Large intestine (tissue), 3 donors: ENCODE measurements around the gene GDPD5. TPM values are rescaled to one million over a fixed set of nuclear protein-coding genes. Genes with fewer than 3 reads are reported as not detected.

ENCODE experiments used
- DNase-seq, 2 donors: peaks; one replicate each; pipeline versions ENCODE4 v3.0.0 to v3.0.0-alpha.2; 2013
- H3K27ac ChIP-seq: one replicate; pipeline ENCODE4 v1.5.1; 2013; ENCODE audit warnings: low read length
- H3K27me3 ChIP-seq: 2 replicates; pipeline ENCODE4 v1.6.1; 2013; ENCODE audit warnings: low read length; ENCODE audit not compliant: control insufficient read depth, insufficient read depth
- H3K36me3 ChIP-seq: 2 replicates; pipeline ENCODE4 v1.6.1; 2013; ENCODE audit warnings: low read length; ENCODE audit not compliant: control insufficient read depth, insufficient read depth
- H3K4me1 ChIP-seq: one replicate; pipeline ENCODE4 v1.6.1; 2013; ENCODE audit warnings: low read length; ENCODE audit not compliant: control insufficient read depth, insufficient read depth
- H3K4me3 ChIP-seq: one replicate; pipeline ENCODE4 v1.5.1; 2013; ENCODE audit warnings: low read length
- H3K9me3 ChIP-seq: one replicate; pipeline ENCODE4 v1.6.1; 2013; ENCODE audit warnings: mild to moderate bottlenecking, low read depth, low read length, moderate library complexity; ENCODE audit not compliant: control insufficient read depth
- WGBS: methylation state at CpG from one replicate; pipeline ENCODE4 v1.1.5; 2013; ENCODE audit warnings: low lambda C conversion rate; ENCODE audit not compliant: insufficient coverage; 5-methylcytosine and 5-hydroxymethylcytosine counted together
- polyA plus RNA-seq: library from polyadenylated mRNA; unstranded; fragments of 120-200 nt; gene quantifications from one replicate; pipeline ENCODE4 v1.2.1, GENCODE V29; 2013

GDPD5 gene
- polyA plus RNA-seq, 1 donor = 71.7 TPM

DNA sequence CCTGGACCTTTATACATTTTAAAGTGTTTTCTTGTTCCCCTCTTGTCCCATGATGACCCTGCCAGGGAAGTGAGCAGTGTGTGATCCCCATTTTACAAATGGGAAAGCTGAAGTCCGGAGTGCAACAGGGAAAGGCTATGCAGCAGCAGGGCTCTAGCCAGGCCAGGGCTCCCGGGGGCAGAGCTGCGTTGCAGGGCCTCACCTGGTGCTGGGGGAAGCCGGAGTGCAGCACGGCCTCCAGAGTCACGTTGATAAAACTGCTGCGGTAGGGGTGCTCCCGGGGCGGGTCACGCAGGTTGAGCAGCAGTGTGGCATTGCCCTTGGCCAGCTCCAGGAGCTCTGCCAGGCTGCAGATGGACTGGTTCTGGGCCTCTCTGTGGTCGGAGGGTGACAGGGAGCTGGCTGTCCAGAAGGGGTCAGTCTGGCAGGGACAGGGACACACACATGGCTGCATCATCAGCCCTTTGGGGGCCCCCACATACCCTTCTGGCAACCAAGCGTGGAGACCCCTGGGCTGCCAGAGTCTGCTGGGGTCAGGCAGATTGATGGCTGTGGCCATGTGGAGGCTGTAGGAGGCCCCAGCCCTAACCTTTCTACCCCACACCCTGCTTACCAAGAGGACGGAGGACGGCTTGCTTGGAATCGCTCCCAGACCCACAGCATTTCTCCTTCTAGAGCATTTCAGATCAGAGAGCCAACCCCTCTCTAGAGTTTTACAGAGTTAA, 83.4 kb downstream of the GDPD5 start:
- H3K9me3 ChIP-seq = no peaks in the 10 kb centered on the region
- peaks cover 52% of the 10 kb centered on the region for H3K36me3 ChIP-seq
- no peaks in the 10 kb centered on the region for H3K27me3 ChIP-seq
- WGBS = no CpG with 5 or more reads among the region's 15 CpGs
- no peak for DNase-seq
- H3K4me1 ChIP-seq = no peaks in the 10 kb centered on the region
- no peak overlapping the region for H3K4me3 ChIP-seq
- no peak overlapping the region for H3K27ac ChIP-seq

DNA sequence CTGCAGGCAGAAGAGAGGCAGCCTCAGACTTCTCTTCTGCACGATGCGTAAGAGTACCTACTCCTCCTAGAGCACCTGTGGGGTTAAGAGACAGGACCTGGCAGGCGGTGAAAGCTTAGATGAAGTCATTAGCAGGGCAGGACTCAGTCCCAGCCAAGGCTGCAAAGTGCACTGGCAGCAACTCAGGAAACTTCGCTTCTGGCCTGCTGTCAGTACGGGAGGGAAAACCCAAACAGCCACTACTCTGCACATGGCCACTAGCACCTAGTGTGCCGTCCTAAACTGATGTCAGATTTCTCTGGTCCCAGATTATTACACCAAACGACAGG, 84.0 kb downstream of the GDPD5 start:
- no peaks in the 10 kb centered on the region for H3K4me1 ChIP-seq
- DNase-seq = no peak
- H3K9me3 ChIP-seq = no peaks in the 10 kb centered on the region
- peaks cover 58% of the 10 kb centered on the region for H3K36me3 ChIP-seq
- no peaks in the 10 kb centered on the region for H3K27me3 ChIP-seq
- no peak overlapping the region for H3K4me3 ChIP-seq
- no CpG with 5 or more reads among the region's 7 CpGs for WGBS
- H3K27ac ChIP-seq = no peak overlapping the region

GRCh38 chr11:75440960-75441803, 84.6 kb downstream of the GDPD5 start:
- Histone ChIP-seq H3K4me3 (no peak overlapping the region), H3K4me1 (no peaks in the 10 kb centered on the region), H3K9me3 (no peaks in the 10 kb centered on the region), H3K27me3 (no peaks in the 10 kb centered on the region), H3K36me3 (peaks cover 59% of the 10 kb centered on the region), H3K27ac (no peak overlapping the region)
- DNase-seq = no peak
- WGBS = no CpG with 5 or more reads among the region's 27 CpGs

GRCh38 chr11:75439495-75440120, 86.1 kb downstream of the GDPD5 start:
- H3K4me3 ChIP-seq = no peak overlapping the region
- no peaks in the 10 kb centered on the region for H3K4me1 ChIP-seq
- WGBS = no CpG with 5 or more reads among the region's 13 CpGs
- H3K27me3 ChIP-seq = no peaks in the 10 kb centered on the region
- H3K9me3 ChIP-seq = no peaks in the 10 kb centered on the region
- peaks cover 72% of the 10 kb centered on the region for H3K36me3 ChIP-seq
- H3K27ac ChIP-seq = no peak overlapping the region
- no peak for DNase-seq

DNA sequence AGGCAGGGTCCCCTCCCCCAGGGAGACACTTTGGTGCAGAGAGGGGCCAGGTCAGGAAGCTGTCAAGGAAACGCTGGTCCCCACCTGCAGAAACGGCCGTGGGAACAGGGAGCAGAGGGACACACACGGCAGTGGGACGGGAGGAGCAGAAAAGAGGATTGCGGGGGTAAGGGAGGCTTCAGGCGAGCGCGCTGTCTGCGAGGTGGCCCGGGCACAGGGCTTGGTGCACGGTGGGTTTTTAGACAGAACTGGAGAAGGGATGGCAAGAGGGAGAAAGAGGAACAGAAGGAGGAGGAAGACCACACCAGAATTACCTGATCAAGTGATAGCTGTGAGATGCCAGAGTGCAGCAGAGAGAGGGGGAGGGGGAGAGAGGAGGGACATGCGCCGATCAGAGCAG, 86.7 kb downstream of the GDPD5 start:
- Histone ChIP-seq H3K4me3 (no peak overlapping the region), H3K36me3 (peaks cover 69% of the 10 kb centered on the region), H3K4me1 (no peaks in the 10 kb centered on the region), H3K27me3 (no peaks in the 10 kb centered on the region), H3K27ac (no peak overlapping the region), H3K9me3 (no peaks in the 10 kb centered on the region)
- no CpG with 5 or more reads among the region's 14 CpGs for WGBS
- no peak for DNase-seq

DNA sequence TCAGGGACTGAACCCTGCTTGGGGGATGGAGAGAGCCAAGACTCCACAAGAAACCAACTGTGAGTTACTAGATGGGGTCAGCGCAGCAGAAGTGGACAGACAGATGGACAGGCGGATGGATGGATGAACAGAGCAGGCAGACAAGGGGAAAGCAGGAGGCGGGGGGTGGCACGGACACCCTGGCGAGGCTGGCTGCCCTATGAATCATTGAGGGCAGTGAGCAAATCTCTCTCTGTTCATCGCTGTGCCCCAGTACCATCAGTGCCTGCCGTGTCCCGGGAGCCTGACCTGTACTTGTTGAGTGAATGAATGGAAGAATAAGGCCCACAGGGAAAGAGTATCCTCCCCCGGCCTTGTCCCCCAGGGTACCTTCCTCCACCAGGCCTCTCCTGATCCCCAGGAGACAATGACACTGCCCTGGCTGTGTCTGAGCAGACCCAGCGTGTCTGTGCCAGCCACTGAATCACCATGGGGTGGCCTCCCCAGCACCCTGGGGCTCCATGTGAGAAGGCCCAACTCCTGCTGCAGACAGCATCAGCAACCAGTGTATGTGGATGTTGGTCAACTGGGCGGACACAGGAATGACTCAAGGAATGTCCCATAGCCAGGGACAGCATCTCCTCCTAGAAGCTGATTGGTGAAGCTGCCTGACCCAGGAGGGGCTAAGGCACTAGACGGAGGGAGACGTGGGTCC, 87.6 kb downstream of the GDPD5 start:
- no peaks in the 10 kb centered on the region for H3K9me3 ChIP-seq
- peaks cover under 1% of the 10 kb centered on the region for H3K27me3 ChIP-seq
- H3K36me3 ChIP-seq = peaks cover 65% of the 10 kb centered on the region
- H3K27ac ChIP-seq = no peak overlapping the region
- no peak for DNase-seq
- no peak overlapping the region for H3K4me3 ChIP-seq
- WGBS = no CpG with 5 or more reads among the region's 13 CpGs
- no peaks in the 10 kb centered on the region for H3K4me1 ChIP-seq

GRCh38 chr11:75436806-75437205, 88.9 kb downstream of the GDPD5 start:
- Histone ChIP-seq H3K4me1 (no peaks in the 10 kb centered on the region), H3K27me3 (peaks cover 13% of the 10 kb centered on the region), H3K27ac (no peak overlapping the region), H3K9me3 (no peaks in the 10 kb centered on the region), H3K4me3 (no peak overlapping the region), H3K36me3 (peaks cover 54% of the 10 kb centered on the region)
- no peak for DNase-seq
- no CpG with 5 or more reads among the region's 9 CpGs for WGBS

GRCh38 chr11:75435571-75435925, 90.2 kb downstream of the GDPD5 start:
- peaks cover 4% of the 10 kb centered on the region for H3K4me1 ChIP-seq
- no peak overlapping the region for H3K4me3 ChIP-seq
- peaks cover under 1% of the 10 kb centered on the region for H3K9me3 ChIP-seq
- DNase-seq = no peak
- no peak overlapping the region for H3K27ac ChIP-seq
- H3K36me3 ChIP-seq = peaks cover 42% of the 10 kb centered on the region
- peaks cover 26% of the 10 kb centered on the region for H3K27me3 ChIP-seq
- no CpG with 5 or more reads among the region's 9 CpGs for WGBS

DNA sequence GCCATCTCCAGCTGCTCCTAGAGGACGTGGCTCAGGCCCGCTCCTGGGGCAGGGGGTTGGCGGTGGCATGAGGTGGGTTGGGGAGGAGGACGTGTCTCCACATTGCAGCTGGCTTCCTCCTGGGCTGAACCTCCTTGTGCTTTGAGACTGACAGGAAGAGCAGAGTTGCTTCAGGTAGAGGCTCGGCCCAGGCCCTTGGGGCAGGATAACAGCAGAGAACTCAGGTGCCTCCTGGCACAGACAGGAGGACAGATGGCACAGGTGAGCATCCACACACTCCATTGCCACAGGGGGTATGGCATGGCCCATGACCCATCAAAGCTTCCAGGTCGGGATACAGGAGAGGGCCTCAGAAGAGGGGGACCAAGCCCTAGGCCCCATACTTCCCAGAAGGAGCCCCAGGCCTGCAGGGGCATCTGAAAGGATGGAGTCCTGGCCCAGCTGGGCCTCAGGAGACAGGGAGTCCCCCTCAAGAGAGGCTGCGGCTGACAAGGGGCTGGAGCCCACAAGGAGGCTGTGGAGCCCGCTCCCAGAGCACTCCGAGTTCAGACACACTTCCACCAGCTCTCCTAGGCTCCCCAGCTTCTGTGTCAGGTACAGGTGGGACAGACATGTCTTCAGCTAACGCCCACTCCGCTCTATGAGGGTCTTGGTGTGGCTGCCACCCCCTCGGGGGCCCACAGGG, 90.7 kb downstream of the GDPD5 start:
- H3K27ac ChIP-seq = no peak overlapping the region
- peaks cover 39% of the 10 kb centered on the region for H3K36me3 ChIP-seq
- no peak overlapping the region for H3K4me3 ChIP-seq
- H3K4me1 ChIP-seq = peaks cover 5% of the 10 kb centered on the region
- WGBS = no CpG with 5 or more reads among the region's 12 CpGs
- H3K9me3 ChIP-seq = peaks cover 3% of the 10 kb centered on the region
- no peak for DNase-seq
- peaks cover 28% of the 10 kb centered on the region for H3K27me3 ChIP-seq

- H3K27me3 ChIP-seq = peaks cover 34% of the 10 kb centered on the region
- no peak overlapping the region for H3K27ac ChIP-seq
- H3K4me1 ChIP-seq = peaks cover 5% of the 10 kb centered on the region
- H3K9me3 ChIP-seq = peaks cover 10% of the 10 kb centered on the region
- H3K4me3 ChIP-seq = no peak overlapping the region
- no peak for DNase-seq
- WGBS = no CpG with 5 or more reads among the region's 4 CpGs
- peaks cover 31% of the 10 kb centered on the region for H3K36me3 ChIP-seq
These were observed 91.7 kb downstream of the GDPD5 start for GRCh38 chr11:75434051-75434450.
